Endothelial cell of umbilical vein (primary cell): ENCODE results near the gene DOCK4. TPM values are rescaled to one million over a fixed set of nuclear protein-coding genes. Genes with fewer than 3 reads are reported as not detected.

ENCODE experiments used
- BruUV-seq: library from RNA; stranded (reverse); fragments of 400-500 nt; replicated peaks from 2 replicates; lab custom pipeline; 2021; lab: Mats Ljungman, UMichigan
- CTCF ChIA-PET: fragments of 300-600, 350-600 bp; sonication (Branson Sonifier 250); formaldehyde crosslinking; loops from one replicate; lab custom pipeline; 2021; ENCODE audit warnings: antibody characterized with exemption, inconsistent platforms; lab: Charles Lee
- POLR2A ChIA-PET: fragments of 300-600, 350-600 bp; sonication (Branson Sonifier 250); formaldehyde crosslinking; loops from one replicate; lab custom pipeline; 2021; ENCODE audit warnings: antibody characterized with exemption, inconsistent platforms; lab: Charles Lee
- DNase-seq: peaks from one replicate; pipeline ENCODE4 v3.0.0-alpha.2; 2011; ENCODE audit warnings: low read depth, low spot score
- FAIRE-seq: peaks from 2 replicates; lab custom pipeline; 2011; peaks lifted over from hg19 to GRCh38; lab: Jason Lieb, UNC
- H2AFZ ChIP-seq: 2 replicates; pipeline ENCODE4 v1.6.0; 2012; ENCODE audit warnings: low read depth, low read length, control low read depth, inconsistent platforms
- H3K27ac ChIP-seq: 2 replicates; pipeline ENCODE4 v1.5.1; 2011; ENCODE audit warnings: low read depth, mild to moderate bottlenecking, control low read depth, low read length, moderate library complexity; ENCODE audit not compliant: insufficient read depth
- H3K27me3 ChIP-seq, 2 experiments: 2 replicates each; pipeline versions ENCODE4 v1.6.0 to v1.6.1; 2011; ENCODE audit warnings: low read length in 2 of 2, mixed read lengths in 1 of 2; ENCODE audit not compliant: control insufficient read depth in 2 of 2, insufficient read depth in 2 of 2
- H3K36me3 ChIP-seq, 2 experiments: 2 replicates in 1 of 2; 3 replicates in 1 of 2; pipeline ENCODE4 v1.5.1; 2011; ENCODE audit warnings: low read length in 2 of 2, mild to moderate bottlenecking in 1 of 2, moderate library complexity in 1 of 2; ENCODE audit not compliant: control insufficient read depth in 2 of 2, insufficient read depth in 2 of 2; ENCODE audit errors: extremely low read depth in 1 of 2
- H3K4me1 ChIP-seq: 3 replicates; pipeline ENCODE4 v1.5.1; 2011; ENCODE audit warnings: mild to moderate bottlenecking, low read length; ENCODE audit not compliant: control insufficient read depth, insufficient read depth; ENCODE audit errors: extremely low read depth
- H3K4me2 ChIP-seq: 2 replicates; pipeline ENCODE4 v1.6.1; 2011; ENCODE audit warnings: low read length, control low read depth, mixed read lengths; ENCODE audit not compliant: insufficient read depth
- H3K4me3 ChIP-seq, 3 experiments: fragments of 200-600 bp in 1 of 3; sonication (generic), shearing (Covaris generic) in 1 of 3; replicated peaks in 1 of 3; 2 replicates each; pipeline ENCODE4 v1.5.1; 2011 to 2016; ENCODE audit warnings: control low read depth in 3 of 3, low read length in 3 of 3, mild to moderate bottlenecking in 2 of 3, inconsistent platforms in 1 of 3, low read depth in 1 of 3, moderate library complexity in 1 of 3; ENCODE audit not compliant: insufficient read depth in 1 of 3
- H3K79me2 ChIP-seq: 2 replicates; pipeline ENCODE4 v1.6.0; 2012; ENCODE audit warnings: low read length, inconsistent platforms; ENCODE audit not compliant: control insufficient read depth, insufficient read depth
- H3K9ac ChIP-seq: replicated peaks from 2 replicates; pipeline ENCODE3; 2011; ENCODE audit warnings: low read length, control low read depth; ENCODE audit not compliant: insufficient read depth; ENCODE audit errors: extremely low read depth
- H3K9me1 ChIP-seq: replicated peaks from 3 replicates; pipeline ENCODE4 v1.6.0; 2011; ENCODE audit warnings: mild to moderate bottlenecking, low read length; ENCODE audit not compliant: control insufficient read depth, insufficient read depth; ENCODE audit errors: extremely low read depth
- H3K9me3 ChIP-seq: replicated peaks from 2 replicates; pipeline ENCODE4 v1.5.1; 2012; ENCODE audit warnings: low read length, inconsistent platforms; ENCODE audit not compliant: control insufficient read depth, insufficient read depth
- H4K20me1 ChIP-seq: replicated peaks from 2 replicates; pipeline ENCODE3; 2011; ENCODE audit warnings: mild to moderate bottlenecking, low read length; ENCODE audit not compliant: control insufficient read depth, insufficient read depth; ENCODE audit errors: extremely low read depth
- CTCF ChIP-seq, 2 donors: IDR thresholded peaks; 1 replicate in 1 of 2; 2 replicates in 1 of 2; pipeline ENCODE4 v1.5.1; 2011; ENCODE audit warnings: low read length in 2 of 2, mild to moderate bottlenecking in 2 of 2, moderate library complexity in 2 of 2, control low read depth in 1 of 2, inconsistent platforms in 1 of 2, low read depth in 1 of 2; ENCODE audit not compliant: insufficient read depth in 1 of 2; ENCODE audit errors: extremely low read depth in 1 of 2
- EZH2 ChIP-seq: IDR thresholded peaks from 2 replicates; pipeline ENCODE4 v1.6.1; 2012; ENCODE audit warnings: borderline replicate concordance, low read depth, mild to moderate bottlenecking, moderate library complexity, low read length, inconsistent platforms; ENCODE audit not compliant: severe bottlenecking
- FOS ChIP-seq: IDR thresholded peaks from 2 replicates; pipeline ENCODE4 v1.6.1; 2011; ENCODE audit warnings: mild to moderate bottlenecking, low read length, moderate library complexity, borderline replicate concordance; ENCODE audit not compliant: insufficient read depth
- GATA2 ChIP-seq: IDR thresholded peaks from 2 replicates; pipeline ENCODE4 v1.7.0; 2011; ENCODE audit warnings: low read depth, mild to moderate bottlenecking, moderate library complexity, mixed read lengths, low read length; ENCODE audit not compliant: insufficient read length, insufficient read depth
- JUN ChIP-seq: IDR thresholded peaks from 2 replicates; pipeline ENCODE4 v1.6.1; 2011; ENCODE audit warnings: borderline replicate concordance, low read depth; ENCODE audit not compliant: insufficient read length, insufficient read depth
- MAX ChIP-seq: IDR thresholded peaks from 2 replicates; pipeline ENCODE4 v1.6.1; 2011; ENCODE audit not compliant: insufficient read depth, insufficient read length
- MYC ChIP-seq: IDR thresholded peaks from one replicate; pipeline ENCODE4 v1.6.1; 2011; ENCODE audit warnings: mild to moderate bottlenecking, low read depth, low read length
- POLR2A ChIP-seq: IDR thresholded peaks from 2 replicates; pipeline ENCODE4 v1.6.1; 2012; ENCODE audit warnings: low read depth, mild to moderate bottlenecking, control low read depth, low read length
- POLR2AphosphoS5 ChIP-seq: IDR thresholded peaks from 2 replicates; pipeline ENCODE4 v1.6.1; 2012; ENCODE audit warnings: low read depth, mild to moderate bottlenecking, control low read depth, low read length, moderate library complexity; ENCODE audit not compliant: insufficient read depth
- dilution Hi-C: fragments of 300-500 bp; cut with MboI; formaldehyde crosslinking; loops from one replicate; pipeline ENCODE4 v1.15.0; 2019; ENCODE audit warnings: low sequenced_read_pairs; ENCODE audit not compliant: extremely low pct_ligation_motif_present
- intact Hi-C: fragments of 100-400 bp; cut with micrococcal nuclease; formaldehyde crosslinking; loops from one replicate; pipeline ENCODE4 v1.10.0; 2022
- polyA plus RNA-seq, 4 experiments: library from polyadenylated mRNA; depleted of rRNA in 3 of 4; stranded (reverse) in 3 of 4; unstranded in 1 of 4; fragments of >200 nt; gene quantifications; 2 replicates each; pipeline versions ENCODE4 v1.2.1 to v1.2.3, GENCODE V29; 2011 to 2012; ENCODE audit warnings: missing spikeins in 1 of 4
- total RNA-seq: library from RNA; stranded (reverse); gene quantifications from 2 replicates; pipeline ENCODE4 v1.2.3, GENCODE V29; 2021

The DOCK4 gene
- total and polyA plus RNA-seq, 2 donors (not counting 3 experiments of a cell fraction or from before 2014, with no cell fraction given): 47.4 to 164 TPM

GRCh38 chr7:112145206-112145605 is 61.0 kb downstream of the DOCK4 start:
- intact Hi-C loops: no loop called here
- Histone ChIP-seq H3K9ac (no peak overlapping the region), H4K20me1 (peaks cover 17% of the 10 kb centered on the region), H2AFZ (no peak overlapping the region), H3K9me3 (no peaks in the 10 kb centered on the region), H3K9me1 (no peaks in the 10 kb centered on the region), H3K4me3 (no peak overlapping the region), H3K4me2 (no peak overlapping the region), H3K27me3 (no peaks in the 10 kb centered on the region), H3K4me1 (peaks cover 18% of the 10 kb centered on the region), H3K36me3 (no peaks in the 10 kb centered on the region), H3K27ac (no peak overlapping the region), H3K79me2 (peaks cover 100% of the 10 kb centered on the region)
- DNase-seq (no peak), FAIRE-seq (no peak)
- ChIA-PET POLR2A (interaction anchor here (0.6 to 1.1 kb wide), 2 partner anchors 15 to 115 kb away, joined by 3 read pairs; no protein-coding TSS in a partner anchor), CTCF (interaction anchor here (0.9 to 1.5 kb wide), 3 partner anchors 13 to 86 kb away, joined by 3 to 5 read pairs (median 3); no protein-coding TSS in a partner anchor)
- BruUV-seq: no TSS peak
- dilution Hi-C loops: no loop called here
- no peak for TF ChIP-seq POLR2AphosphoS5
- TF ChIP-seq EZH2: no peak
- no peak for TF ChIP-seq MAX
- TF ChIP-seq POLR2A: no peak
- TF ChIP-seq JUN: no peak
- no peak for TF ChIP-seq GATA2
- TF ChIP-seq CTCF (IDR thresholded peaks at IDR 0.05; ENCODE audit: extremely low read depth in 1 of 2, insufficient read depth in 1 of 2, low read depth in 1 of 2, low read length in 2 of 2): no peak
- TF ChIP-seq MYC: no peak
- no peak for TF ChIP-seq FOS
